Activated T-cell treated with anti-CD3 and anti-CD28 coated beads, Interleukin-2, amount 50 U/mL, for 48 hours (primary cell): ENCODE data around the gene AGAP1.

Experiments used
- DNase-seq, 2 experiments: peaks; one replicate each; pipeline ENCODE4 v3.0.0-alpha.2; 2020

Gene AGAP1

GRCh38 chr2:235492850-235493344 lies 946 bp upstream of the AGAP1 start:
- DNase-seq: no peak

- no peak for DNase-seq
These were observed 455 bp upstream of the AGAP1 start for GRCh38 chr2:235493402-235493774.

GRCh38 chr2:235494716-235495372 lies 1.0 kb downstream of the AGAP1 start:
- peak; percentile 27 to 37 for DNase-seq

GRCh38 chr2:235495373-235496238 lies 1.8 kb downstream of the AGAP1 start:
- no peak for DNase-seq

GRCh38 chr2:235496239-235496621 lies 2.4 kb downstream of the AGAP1 start:
- DNase-seq: peak in 1 of 2 experiments; percentile 22

- no peak for DNase-seq
These were observed 3.3 kb downstream of the AGAP1 start for GRCh38 chr2:235497096-235497495.

GRCh38 chr2:235498541-235498940 lies 4.7 kb downstream of the AGAP1 start:
- DNase-seq: no peak

GRCh38 chr2:235498946-235499812 lies 5.3 kb downstream of the AGAP1 start:
- DNase-seq: no peak

GRCh38 chr2:235500110-235500760 lies 6.4 kb downstream of the AGAP1 start:
- DNase-seq: no peak

GRCh38 chr2:235500761-235501672 lies 7.2 kb downstream of the AGAP1 start:
- peak in 1 of 2 experiments; percentile 24 for DNase-seq

GRCh38 chr2:235501673-235502031 lies 7.8 kb downstream of the AGAP1 start:
- DNase-seq: no peak

GRCh38 chr2:235502336-235502735 lies 8.5 kb downstream of the AGAP1 start:
- no peak for DNase-seq

- DNase-seq: no peak
These were observed 10.8 kb downstream of the AGAP1 start for GRCh38 chr2:235504441-235505180.

- no peak for DNase-seq
These were observed 11.4 kb downstream of the AGAP1 start for GRCh38 chr2:235505181-235505741.

- no peak for DNase-seq
These were observed 12.6 kb downstream of the AGAP1 start for GRCh38 chr2:235506291-235506996.

GRCh38 chr2:235506997-235507615 lies 13.3 kb downstream of the AGAP1 start:
- DNase-seq: no peak

- DNase-seq: no peak
These were observed 14.1 kb downstream of the AGAP1 start for GRCh38 chr2:235507928-235508327.

- no peak for DNase-seq
These were observed 14.7 kb downstream of the AGAP1 start for GRCh38 chr2:235508371-235509160.
